Measurements from ENCODE around the gene CNTN1.

DNA sequence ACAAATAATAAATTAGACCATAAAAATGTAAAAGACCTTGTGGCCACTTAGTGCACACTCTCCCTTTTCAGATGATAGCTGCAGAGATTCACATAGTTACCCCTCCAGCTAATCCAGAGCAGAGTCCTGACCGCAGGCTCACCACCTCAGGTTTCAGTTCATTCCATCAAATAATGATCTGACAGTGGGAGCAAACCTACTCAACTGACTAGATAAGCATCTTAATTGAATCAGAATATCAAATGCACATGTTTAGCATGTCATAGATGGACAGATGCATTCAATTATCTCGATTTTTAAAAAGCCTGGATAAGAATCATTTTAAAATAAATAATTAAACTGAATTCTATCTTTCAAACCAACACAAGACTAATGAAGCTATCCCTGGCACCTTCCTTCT lies 253.5 kb downstream of the CNTN1 start:
- TF ChIP-seq, protein P1, sequence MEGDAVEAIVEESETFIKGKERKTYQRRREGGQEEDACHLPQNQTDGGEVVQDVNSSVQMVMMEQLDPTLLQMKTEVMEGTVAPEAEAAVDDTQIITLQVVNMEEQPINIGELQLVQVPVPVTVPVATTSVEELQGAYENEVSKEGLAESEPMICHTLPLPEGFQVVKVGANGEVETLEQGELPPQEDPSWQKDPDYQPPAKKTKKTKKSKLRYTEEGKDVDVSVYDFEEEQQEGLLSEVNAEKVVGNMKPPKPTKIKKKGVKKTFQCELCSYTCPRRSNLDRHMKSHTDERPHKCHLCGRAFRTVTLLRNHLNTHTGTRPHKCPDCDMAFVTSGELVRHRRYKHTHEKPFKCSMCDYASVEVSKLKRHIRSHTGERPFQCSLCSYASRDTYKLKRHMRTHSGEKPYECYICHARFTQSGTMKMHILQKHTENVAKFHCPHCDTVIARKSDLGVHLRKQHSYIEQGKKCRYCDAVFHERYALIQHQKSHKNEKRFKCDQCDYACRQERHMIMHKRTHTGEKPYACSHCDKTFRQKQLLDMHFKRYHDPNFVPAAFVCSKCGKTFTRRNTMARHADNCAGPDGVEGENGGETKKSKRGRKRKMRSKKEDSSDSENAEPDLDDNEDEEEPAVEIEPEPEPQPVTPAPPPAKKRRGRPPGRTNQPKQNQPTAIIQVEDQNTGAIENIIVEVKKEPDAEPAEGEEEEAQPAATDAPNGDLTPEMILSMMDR (CRISPR knock-in tag; IDR thresholded peaks at IDR 0.05) = no peak
- TF ChIP-seq CBFB (CRISPR knock-in tag; IDR thresholded peaks at IDR 0.05) (no peak), ZNF432 (CRISPR knock-in tag; IDR thresholded peaks at IDR 0.05; ENCODE audit: borderline replicate concordance) (no peak), SMARCE1 (IDR thresholded peaks at IDR 0.05; ENCODE audit: borderline replicate concordance) (no peak), ARID2 (CRISPR knock-in tag; IDR thresholded peaks at IDR 0.05; ENCODE audit: borderline replicate concordance) (no peak), ZNF24 (IDR thresholded peaks at IDR 0.05) (no peak), SSRP1 (CRISPR knock-in tag; IDR thresholded peaks at IDR 0.05) (no peak), POLR2A (IDR thresholded peaks at IDR 0.05; ENCODE audit: insufficient read depth in 1 of 2, low read depth in 2 of 2, low read length in 2 of 2) (no peak), ZKSCAN1 (IDR thresholded peaks at IDR 0.05; ENCODE audit: low read length) (no peak), MTA3 (CRISPR knock-in tag; IDR thresholded peaks at IDR 0.05) (no peak), CEBPB (IDR thresholded peaks at IDR 0.05; ENCODE audit: borderline replicate concordance, low read depth, low read length) (no peak), EZH2 (conservative IDR thresholded peaks at IDR 0.05; ENCODE audit: low read depth, low read length) (no peak)

Measured in HepG2 (cell line).